GM06990 (cell line): ENCODE data around the gene RTKN.

ENCODE experiments used
- DNase-seq: peaks from one replicate; pipeline ENCODE4 v3.0.0-alpha.2; 2011; ENCODE audit not compliant: insufficient read length; ENCODE audit errors: extremely low read depth
- H3K27me3 ChIP-seq: replicated peaks from 2 replicates; pipeline ENCODE4 v1.6.0; 2011; ENCODE audit warnings: low read length; ENCODE audit not compliant: control insufficient read depth, insufficient read depth
- H3K36me3 ChIP-seq: 2 replicates; pipeline ENCODE4 v1.5.1; 2011; ENCODE audit warnings: low read length; ENCODE audit not compliant: control insufficient read depth, insufficient read depth
- H3K4me3 ChIP-seq: replicated peaks from 2 replicates; pipeline ENCODE4 v1.5.1; 2011; ENCODE audit warnings: low read depth, mild to moderate bottlenecking, control low read depth, low read length
- CTCF ChIP-seq: IDR thresholded peaks from 2 replicates; pipeline ENCODE4 v1.5.1; 2011; ENCODE audit warnings: low read length, control low read depth, mild to moderate bottlenecking, inconsistent platforms; ENCODE audit not compliant: insufficient read depth, poor library complexity, severe bottlenecking

Gene RTKN

GRCh38 chr2:74406035-74406434, 35.7 kb downstream of the RTKN start:
- Histone ChIP-seq H3K4me3 (no peak overlapping the region), H3K27me3 (no peaks in the 10 kb centered on the region), H3K36me3 (no peaks in the 10 kb centered on the region)
- no peak for TF ChIP-seq CTCF
- peak; percentile 35 for DNase-seq

DNA sequence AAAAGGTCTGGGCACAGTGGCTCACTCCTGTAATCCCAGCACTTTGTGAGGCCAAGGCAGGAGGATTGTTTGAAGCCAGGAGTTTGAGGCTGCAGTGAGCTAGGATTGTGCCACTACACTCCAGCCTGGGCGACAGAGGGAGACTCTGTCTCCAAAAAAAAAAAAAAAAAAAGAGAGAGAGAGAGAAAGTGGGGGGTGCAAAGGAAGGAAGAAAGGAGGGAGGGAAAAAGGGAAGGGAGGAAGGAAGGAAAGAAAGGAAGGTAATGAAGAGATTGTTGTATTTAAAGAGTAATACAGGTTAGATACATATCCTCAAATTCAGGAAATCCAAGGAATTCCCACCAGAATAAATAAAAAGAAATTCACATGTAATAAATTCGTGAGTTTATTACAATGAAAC, 39.8 kb downstream of the RTKN start:
- Histone ChIP-seq H3K36me3 (no peaks in the 10 kb centered on the region), H3K4me3 (no peak overlapping the region), H3K27me3 (no peaks in the 10 kb centered on the region)
- no peak for TF ChIP-seq CTCF
- DNase-seq = no peak

DNA sequence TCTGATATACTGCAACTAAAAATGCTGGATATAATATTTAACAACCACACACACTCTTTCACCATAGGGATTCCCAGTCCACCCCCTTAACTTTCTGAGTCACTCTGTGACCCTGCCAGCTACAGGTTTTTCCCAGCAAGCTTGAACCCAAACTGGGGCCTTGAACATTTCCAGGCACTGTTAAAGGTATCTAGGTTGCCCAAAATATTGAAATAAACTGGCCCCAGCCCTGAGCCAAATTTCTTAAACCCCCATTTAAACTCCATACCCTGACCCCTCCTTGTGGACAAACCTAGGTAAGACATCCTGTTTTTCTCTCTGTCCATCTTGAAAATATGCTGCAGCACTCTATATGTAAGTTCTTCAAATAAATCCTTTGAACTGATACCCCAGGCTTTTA, 42.0 kb downstream of the RTKN start:
- peak; percentile 63 for TF ChIP-seq CTCF
- no peaks in the 10 kb centered on the region for H3K27me3 ChIP-seq
- DNase-seq = no peak
- H3K36me3 ChIP-seq = no peaks in the 10 kb centered on the region
- H3K4me3 ChIP-seq = no peak overlapping the region

GRCh38 chr2:74396149-74396548, 45.6 kb downstream of the RTKN start:
- TF ChIP-seq CTCF = no peak
- no peaks in the 10 kb centered on the region for H3K36me3 ChIP-seq
- DNase-seq = no peak
- H3K4me3 ChIP-seq = no peak overlapping the region
- H3K27me3 ChIP-seq = no peaks in the 10 kb centered on the region

DNA sequence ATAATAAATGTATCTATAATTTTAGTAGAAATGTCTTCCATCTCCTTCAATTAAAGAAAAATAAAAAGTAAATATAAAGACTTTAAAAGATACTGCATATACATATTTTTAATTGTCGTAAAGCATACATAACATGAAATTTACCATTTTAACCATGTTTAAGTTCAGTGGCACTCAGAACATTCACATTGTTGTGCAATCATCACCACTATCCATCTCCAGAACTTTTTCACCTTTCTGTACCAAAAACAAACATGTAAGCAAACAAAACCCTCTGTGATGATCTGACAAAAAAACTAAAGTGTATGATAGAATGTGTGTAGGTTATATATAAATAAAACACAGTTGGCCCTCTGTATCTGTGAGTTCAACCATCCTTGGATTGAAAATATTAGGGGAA, 48.2 kb downstream of the RTKN start:
- no peak overlapping the region for H3K4me3 ChIP-seq
- no peaks in the 10 kb centered on the region for H3K27me3 ChIP-seq
- TF ChIP-seq CTCF = no peak
- no peak for DNase-seq
- H3K36me3 ChIP-seq = no peaks in the 10 kb centered on the region

DNA sequence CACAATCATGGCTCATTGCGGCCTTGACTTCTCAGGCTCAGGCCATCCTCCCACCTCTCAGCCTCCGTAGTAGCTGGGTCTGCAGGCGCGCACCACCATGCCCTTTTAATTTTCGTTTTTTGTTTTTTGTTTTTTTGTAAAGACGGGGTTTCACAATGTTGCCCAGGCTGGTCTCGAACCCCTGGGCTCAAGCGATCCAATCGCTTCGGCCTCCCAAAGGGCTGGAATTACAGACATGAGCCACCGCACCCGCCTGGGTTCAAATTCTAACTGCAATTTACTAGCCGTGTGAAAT, 49.3 kb downstream of the RTKN start:
- no peaks in the 10 kb centered on the region for H3K27me3 ChIP-seq
- H3K4me3 ChIP-seq = no peak overlapping the region
- DNase-seq = no peak
- no peaks in the 10 kb centered on the region for H3K36me3 ChIP-seq
- no peak for TF ChIP-seq CTCF
